Nephron progenitor cell (in vitro differentiated cells): ENCODE results near the gene HSDL1.
A peak's percentile ranks its signal among the peaks of the same experiment; 100 is the strongest.

ENCODE experiments used
- DNase-seq: peaks from one replicate; pipeline ENCODE4 v3.0.0; 2021
- H3K27ac Mint-ChIP-seq: 2 replicates; pipeline ENCODE4 v1.8.0; 2021; ENCODE audit warnings: mild to moderate bottlenecking, moderate library complexity, mixed read lengths
- H3K27me3 Mint-ChIP-seq: 2 replicates; pipeline ENCODE4 v1.8.0; 2021; ENCODE audit warnings: mild to moderate bottlenecking, low read depth, mixed read lengths; ENCODE audit not compliant: poor library complexity
- H3K36me3 Mint-ChIP-seq: 2 replicates; pipeline ENCODE4 v1.8.0; 2021; ENCODE audit warnings: low read depth, mixed read lengths
- H3K4me1 Mint-ChIP-seq: 2 replicates; pipeline ENCODE4 v1.8.0; 2021; ENCODE audit warnings: mixed read lengths
- H3K4me3 Mint-ChIP-seq: 2 replicates; pipeline ENCODE4 v1.8.0; 2021; ENCODE audit warnings: mild to moderate bottlenecking, moderate library complexity, mixed read lengths
- H3K9me3 Mint-ChIP-seq: 2 replicates; pipeline ENCODE4 v1.8.0; 2021; ENCODE audit warnings: mild to moderate bottlenecking, moderate library complexity, mixed read lengths
- CTCF ChIP-seq: fragments of 200-600 bp; sonication (generic); IDR thresholded peaks from 2 replicates; pipeline ENCODE4 v1.5.0; 2021; ENCODE audit warnings: antibody characterized with exemption

HSDL1 gene

GRCh38 chr16:84111525-84111924, 33.5 kb downstream of the HSDL1 start:
- DNase-seq = no peak
- no peaks in the 10 kb centered on the region for H3K9me3 Mint-ChIP-seq
- H3K4me1 Mint-ChIP-seq = peaks cover 19% of the 10 kb centered on the region
- peaks cover 5% of the 10 kb centered on the region for H3K36me3 Mint-ChIP-seq
- no peak for TF ChIP-seq CTCF
- no peak overlapping the region for H3K27ac Mint-ChIP-seq
- H3K4me3 Mint-ChIP-seq = no peak overlapping the region
- H3K27me3 Mint-ChIP-seq = peaks cover 4% of the 10 kb centered on the region

GRCh38 chr16:84110527-84110926, 34.5 kb downstream of the HSDL1 start:
- no peak for TF ChIP-seq CTCF
- Mint-ChIP-seq H3K9me3 (no peaks in the 10 kb centered on the region), H3K4me1 (peaks cover 23% of the 10 kb centered on the region), H3K4me3 (no peak overlapping the region), H3K27ac (peak overlapping the region; percentile 26), H3K36me3 (peaks cover 5% of the 10 kb centered on the region), H3K27me3 (peaks cover 4% of the 10 kb centered on the region)
- DNase-seq = no peak

- H3K27me3 Mint-ChIP-seq = peaks cover 4% of the 10 kb centered on the region
- no peaks in the 10 kb centered on the region for H3K9me3 Mint-ChIP-seq
- H3K27ac Mint-ChIP-seq = no peak overlapping the region
- TF ChIP-seq CTCF = no peak
- peaks cover 5% of the 10 kb centered on the region for H3K36me3 Mint-ChIP-seq
- no peak overlapping the region for H3K4me3 Mint-ChIP-seq
- DNase-seq = no peak
- H3K4me1 Mint-ChIP-seq = peaks cover 23% of the 10 kb centered on the region
These were observed 35.2 kb downstream of the HSDL1 start for GRCh38 chr16:84109598-84110335.

- H3K9me3 Mint-ChIP-seq = no peaks in the 10 kb centered on the region
- H3K27me3 Mint-ChIP-seq = peaks cover 4% of the 10 kb centered on the region
- H3K4me1 Mint-ChIP-seq = peaks cover 25% of the 10 kb centered on the region
- peak overlapping the region; percentile 58 for H3K27ac Mint-ChIP-seq
- DNase-seq = no peak
- peaks cover 5% of the 10 kb centered on the region for H3K36me3 Mint-ChIP-seq
- H3K4me3 Mint-ChIP-seq = no peak overlapping the region
- no peak for TF ChIP-seq CTCF
These were observed 37.1 kb downstream of the HSDL1 start for GRCh38 chr16:84107921-84108320.

- Mint-ChIP-seq H3K4me1 (peaks cover 25% of the 10 kb centered on the region), H3K27ac (peak overlapping the region; percentile 87), H3K9me3 (no peaks in the 10 kb centered on the region), H3K4me3 (no peak overlapping the region), H3K36me3 (peaks cover 5% of the 10 kb centered on the region), H3K27me3 (peaks cover 1% of the 10 kb centered on the region)
- DNase-seq = no peak
- TF ChIP-seq CTCF = no peak
These were observed 38.8 kb downstream of the HSDL1 start for GRCh38 chr16:84105948-84106740.
